ENCODE results near the gene NFAM1. TPM values are rescaled to one million over a fixed set of nuclear protein-coding genes. Genes with fewer than 3 reads are reported as not detected.

The NFAM1 gene, protein sequence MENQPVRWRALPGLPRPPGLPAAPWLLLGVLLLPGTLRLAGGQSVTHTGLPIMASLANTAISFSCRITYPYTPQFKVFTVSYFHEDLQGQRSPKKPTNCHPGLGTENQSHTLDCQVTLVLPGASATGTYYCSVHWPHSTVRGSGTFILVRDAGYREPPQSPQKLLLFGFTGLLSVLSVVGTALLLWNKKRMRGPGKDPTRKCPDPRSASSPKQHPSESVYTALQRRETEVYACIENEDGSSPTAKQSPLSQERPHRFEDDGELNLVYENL
- total RNA-seq = 0.77 TPM

DNA sequence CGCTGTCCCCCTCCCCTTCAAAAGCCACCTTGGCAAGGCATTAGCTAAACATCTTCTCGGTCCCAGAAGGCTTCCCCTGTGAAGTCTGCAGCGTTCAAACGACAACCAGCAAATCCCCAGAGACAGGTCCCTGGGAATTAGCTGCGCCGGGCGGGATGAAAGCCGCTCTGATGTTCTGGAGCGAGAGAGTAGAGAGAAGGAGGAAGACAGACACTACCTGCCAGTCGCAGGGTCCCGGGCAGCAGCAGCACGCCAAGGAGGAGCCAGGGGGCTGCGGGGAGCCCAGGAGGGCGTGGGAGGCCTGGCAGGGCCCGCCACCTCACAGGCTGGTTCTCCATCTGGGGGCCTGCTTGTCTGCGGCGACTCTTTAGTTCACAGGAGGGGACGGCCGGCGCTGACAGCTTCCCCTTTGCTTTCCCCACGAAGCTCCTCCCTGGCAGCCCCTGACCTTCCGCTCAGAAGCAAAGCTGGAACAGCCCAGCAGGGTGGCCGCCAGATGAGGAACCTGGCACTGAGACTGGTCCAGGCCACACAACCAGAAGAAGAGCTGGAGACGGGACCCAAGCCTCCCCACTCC lies at the start of gene NFAM1:
Gene NFAM1, minus strand, starts transcription at position 384 of the 577 bp plus-strand sequence. Its CDS starts 46 bp downstream, at position 338.

Other genes with a start within 250 kb of the NFAM1 start
- gene TCF20, start 161.8 kb downstream of the NFAM1 start, total RNA-seq = 50.8 TPM
- 26.6 TPM for gene RRP7A, start 87.4 kb upstream of the NFAM1 start, total RNA-seq
- 4.5 TPM for gene SERHL2, start 121.6 kb upstream of the NFAM1 start, total RNA-seq
- 46.8 TPM for gene POLDIP3, start 182.5 kb upstream of the NFAM1 start, total RNA-seq
- not detected for gene ATP5MGL, start 208.2 kb upstream of the NFAM1 start, total RNA-seq
- 42.4 TPM for gene CYB5R3, start 217.0 kb upstream of the NFAM1 start, total RNA-seq